Fibroblast of pulmonary artery (primary cell): ENCODE measurements around the gene HPS1.

Source experiments
- DNase-seq: peaks from one replicate; pipeline ENCODE4 v3.0.0-alpha.2; 2010; ENCODE audit warnings: low read depth
- H3K4me3 ChIP-seq: replicated peaks from 2 replicates; pipeline ENCODE4 v1.5.1; 2011; ENCODE audit warnings: low read depth, mild to moderate bottlenecking, control low read depth, low read length, moderate library complexity
- TF ChIP-seq, protein P1 (sequence below): IDR thresholded peaks from 2 replicates; pipeline ENCODE4 v1.5.1; 2011; ENCODE audit warnings: mild to moderate bottlenecking, control low read depth, low read length, inconsistent platforms; ENCODE audit errors: missing control alignments

Gene HPS1

DNA sequence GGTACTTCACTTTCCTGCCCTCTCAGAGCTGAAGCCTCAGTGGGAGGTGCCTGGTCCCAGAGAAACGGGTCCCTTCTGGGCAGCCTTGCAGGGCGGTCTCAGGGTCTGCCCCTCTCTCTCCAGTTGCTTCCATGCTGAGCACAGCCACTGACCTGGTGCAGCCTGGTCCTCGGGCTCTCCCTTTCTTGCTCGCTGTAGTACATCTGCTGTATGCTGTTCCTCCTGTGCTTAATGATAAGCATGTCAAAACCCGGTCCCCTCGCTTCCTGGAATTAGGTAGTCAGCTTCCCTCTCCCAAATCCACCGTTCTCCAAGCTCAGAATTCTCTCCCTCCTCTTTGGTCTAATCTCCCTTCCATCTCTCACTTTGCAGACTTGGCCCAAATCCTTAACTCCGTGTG, 11.0 kb upstream of the HPS1 start:
- TF ChIP-seq, protein P1, sequence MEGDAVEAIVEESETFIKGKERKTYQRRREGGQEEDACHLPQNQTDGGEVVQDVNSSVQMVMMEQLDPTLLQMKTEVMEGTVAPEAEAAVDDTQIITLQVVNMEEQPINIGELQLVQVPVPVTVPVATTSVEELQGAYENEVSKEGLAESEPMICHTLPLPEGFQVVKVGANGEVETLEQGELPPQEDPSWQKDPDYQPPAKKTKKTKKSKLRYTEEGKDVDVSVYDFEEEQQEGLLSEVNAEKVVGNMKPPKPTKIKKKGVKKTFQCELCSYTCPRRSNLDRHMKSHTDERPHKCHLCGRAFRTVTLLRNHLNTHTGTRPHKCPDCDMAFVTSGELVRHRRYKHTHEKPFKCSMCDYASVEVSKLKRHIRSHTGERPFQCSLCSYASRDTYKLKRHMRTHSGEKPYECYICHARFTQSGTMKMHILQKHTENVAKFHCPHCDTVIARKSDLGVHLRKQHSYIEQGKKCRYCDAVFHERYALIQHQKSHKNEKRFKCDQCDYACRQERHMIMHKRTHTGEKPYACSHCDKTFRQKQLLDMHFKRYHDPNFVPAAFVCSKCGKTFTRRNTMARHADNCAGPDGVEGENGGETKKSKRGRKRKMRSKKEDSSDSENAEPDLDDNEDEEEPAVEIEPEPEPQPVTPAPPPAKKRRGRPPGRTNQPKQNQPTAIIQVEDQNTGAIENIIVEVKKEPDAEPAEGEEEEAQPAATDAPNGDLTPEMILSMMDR, result no peak
- no peak for DNase-seq

DNA sequence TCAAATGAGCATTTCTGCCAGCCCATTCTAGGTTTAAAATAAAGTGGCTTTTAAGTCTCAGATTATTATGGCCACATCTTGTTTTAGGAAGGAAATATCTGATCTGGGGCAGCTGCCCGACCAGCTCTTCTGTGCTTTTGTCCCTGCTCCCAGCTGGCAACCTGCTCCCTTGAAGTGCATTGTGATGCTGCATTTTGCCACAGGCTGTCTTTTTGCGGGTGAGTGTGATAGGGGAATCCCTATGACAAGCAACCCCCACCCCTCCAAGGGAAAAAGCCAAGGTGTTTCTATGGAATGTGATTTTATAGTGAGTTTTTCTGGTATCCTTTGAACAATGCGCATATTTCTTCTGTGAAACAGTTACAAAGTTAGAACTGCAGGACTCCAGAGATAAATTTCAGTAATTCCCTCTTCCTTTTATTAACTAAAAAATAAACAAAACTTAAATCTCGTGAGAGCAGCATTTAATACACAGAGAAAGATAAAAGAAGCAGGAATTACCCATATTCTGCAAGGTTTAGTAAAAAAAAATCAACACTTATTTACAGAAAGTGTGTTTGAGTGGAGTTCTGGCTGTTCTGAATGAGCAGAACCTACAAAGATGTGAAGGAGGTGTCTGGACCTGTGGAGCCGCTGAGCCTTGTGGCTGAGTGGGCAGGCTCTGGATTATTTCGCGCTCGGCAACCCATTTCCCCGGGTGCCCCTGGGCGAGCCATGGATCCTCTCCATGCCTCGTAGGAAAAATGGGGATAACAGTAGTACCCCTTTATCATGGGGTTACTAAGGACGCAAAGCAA, 10.1 kb upstream of the HPS1 start:
- no peak for DNase-seq
- TF ChIP-seq, protein P1, result no peak
- H3K4me3 ChIP-seq, result no peak overlapping the region

More for the DNA sequence above, 11.0 kb upstream of the HPS1 start:
- H3K4me3 ChIP-seq, result no peak overlapping the region

DNA sequence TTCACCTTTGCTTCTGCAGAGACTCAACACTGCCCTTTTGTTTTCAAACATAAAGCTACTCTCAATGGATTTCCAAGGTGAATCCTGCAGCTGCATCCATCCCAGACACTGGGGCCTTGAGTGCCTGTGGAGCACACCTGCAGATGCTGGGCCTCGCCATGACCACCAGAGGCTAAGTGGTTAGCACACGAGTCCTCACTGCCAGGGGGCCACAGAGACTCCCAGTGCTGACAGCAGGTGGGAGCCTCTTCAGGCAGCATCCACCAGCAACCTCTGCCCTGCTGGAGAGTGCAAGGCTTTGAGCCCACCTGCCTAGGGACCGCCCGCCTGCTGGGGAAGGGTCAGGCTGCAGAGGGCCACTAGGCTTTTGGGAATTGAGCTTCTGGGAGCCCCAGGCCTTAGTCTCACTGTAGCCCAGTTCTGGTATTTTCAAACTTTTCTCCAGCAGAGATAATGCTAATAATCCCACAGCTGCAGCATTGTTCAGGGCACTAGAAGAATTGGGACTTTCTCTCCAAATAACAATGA, 9.4 kb upstream of the HPS1 start:
- DNase-seq, result no peak
- TF ChIP-seq, protein P1, result no peak
- H3K4me3 ChIP-seq, result no peak overlapping the region

DNA sequence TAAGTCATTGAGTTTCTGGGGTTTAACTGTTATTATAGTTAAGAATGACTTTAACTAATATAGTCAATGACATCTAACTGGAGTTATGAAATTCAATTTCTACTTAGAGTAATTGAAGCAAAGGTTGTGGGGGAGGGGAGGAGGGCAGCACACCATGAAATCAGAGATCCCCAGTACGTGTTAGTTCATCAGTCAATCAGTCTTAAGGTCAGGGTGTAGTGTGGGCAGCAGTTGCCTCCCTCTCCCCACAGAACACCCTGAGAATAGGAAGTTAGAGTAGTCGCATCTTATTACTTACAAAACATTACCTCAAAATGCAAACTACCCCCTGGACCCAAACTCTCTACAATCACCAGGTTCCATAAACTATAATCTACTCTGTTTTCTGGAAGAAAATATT, 7.0 kb upstream of the HPS1 start:
- DNase-seq, result no peak
- no peak overlapping the region for H3K4me3 ChIP-seq
- TF ChIP-seq, protein P1, result no peak

DNA sequence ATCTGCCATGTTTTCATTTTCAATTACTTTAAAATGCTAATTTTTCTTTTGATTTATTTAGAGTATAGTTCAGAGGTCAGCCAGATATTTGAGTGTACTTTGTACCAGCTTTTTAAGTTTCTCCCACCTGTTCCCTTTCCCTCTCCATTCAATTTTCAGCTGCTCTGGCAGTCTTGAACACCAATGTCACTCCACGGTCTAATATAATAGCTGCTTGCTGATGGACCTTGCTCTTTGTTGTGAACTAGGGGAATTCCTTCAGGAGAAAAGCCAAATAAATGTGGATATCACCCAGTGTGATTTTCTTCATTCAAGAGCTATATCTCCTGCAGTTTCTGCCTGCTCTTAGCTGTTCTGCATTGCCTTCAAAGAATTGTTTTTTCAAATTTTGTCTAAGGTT, 3.9 kb upstream of the HPS1 start:
- DNase-seq, result no peak
- TF ChIP-seq, protein P1, result no peak
- no peak overlapping the region for H3K4me3 ChIP-seq

DNA sequence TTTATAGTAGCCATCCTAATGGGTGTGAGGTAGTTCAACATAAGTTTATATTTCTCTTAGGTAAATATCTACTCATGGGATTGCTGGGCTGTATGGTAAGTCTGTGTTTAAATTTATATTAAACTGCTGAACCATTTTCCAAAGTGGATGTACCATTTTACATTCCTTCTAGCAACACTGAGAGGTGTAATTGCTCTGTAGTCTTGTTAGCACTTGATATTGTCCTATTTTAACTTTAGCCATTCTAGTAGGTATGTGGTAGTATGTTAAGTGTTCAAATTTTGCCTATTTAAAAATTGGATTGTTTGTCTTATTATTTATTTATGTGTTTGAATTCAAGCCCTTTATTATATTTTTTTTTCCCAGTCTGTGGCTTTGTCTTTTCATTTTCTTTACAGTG, 2.6 kb upstream of the HPS1 start:
- TF ChIP-seq, protein P1, result no peak
- DNase-seq, result no peak
- no peak overlapping the region for H3K4me3 ChIP-seq
